Measurements from ENCODE around the gene NPLOC4. TPM values are rescaled to one million over a fixed set of nuclear protein-coding genes. Genes with fewer than 3 reads are reported as not detected.

Gene NPLOC4
- total RNA-seq, 1 experiment from 2014 or later, result 83.9 TPM

DNA sequence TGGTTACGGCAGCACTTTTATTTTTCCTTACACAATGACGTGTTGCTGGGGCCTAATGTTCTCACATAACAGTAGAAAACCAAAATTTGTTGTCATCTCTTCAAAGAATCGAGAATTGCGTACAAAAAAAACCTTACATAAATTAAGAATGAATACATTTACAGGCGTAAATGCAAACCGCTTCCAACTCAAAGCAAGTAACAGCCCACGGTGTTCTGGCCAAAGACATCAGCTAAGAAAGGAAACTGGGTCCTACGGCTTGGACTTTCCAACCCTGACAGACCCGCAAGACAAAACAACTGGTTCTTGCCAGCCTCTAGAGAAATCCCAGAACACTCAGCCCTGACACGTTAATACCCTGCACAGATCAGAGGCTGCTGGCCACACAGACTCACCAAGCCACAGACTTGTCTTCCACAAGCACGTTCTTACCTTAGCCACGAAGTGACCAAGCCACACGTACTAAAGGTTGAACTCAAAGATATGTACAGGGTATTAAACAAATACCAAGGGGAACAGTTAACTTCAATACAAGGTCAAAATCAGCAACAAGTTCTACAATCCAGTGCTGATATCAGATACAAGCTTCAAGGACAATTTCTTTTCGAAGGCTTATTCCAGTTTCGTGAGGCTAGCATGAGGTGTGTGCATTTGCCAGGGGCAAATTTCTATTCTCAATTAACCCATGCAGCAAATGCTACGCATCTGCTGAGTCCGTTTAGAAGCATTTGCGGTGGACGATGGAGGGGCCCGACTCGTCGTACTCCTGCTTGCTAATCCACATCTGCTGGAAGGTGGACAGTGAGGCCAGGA is 126.7 kb downstream of the NPLOC4 start:
- Mint-ChIP-seq H3K4me1 (ENCODE audit: insufficient read depth, unreplicated experiment) (peaks cover 25% of the 10 kb centered on the region), H3K27ac (ENCODE audit: low read depth, unreplicated experiment) (peak overlapping the region; percentile 66), H3K27me3 (ENCODE audit: insufficient read depth, unreplicated experiment) (no peaks in the 10 kb centered on the region), H3K36me3 (ENCODE audit: insufficient read depth, unreplicated experiment) (peaks cover 65% of the 10 kb centered on the region), H3K9me3 (ENCODE audit: unreplicated experiment) (no peaks in the 10 kb centered on the region), H3K4me3 (ENCODE audit: unreplicated experiment) (peak overlapping the region; percentile 92)
- DNase-seq (ENCODE audit: unreplicated experiment), result peak; percentile 26
- TF ChIP-seq, protein P1, sequence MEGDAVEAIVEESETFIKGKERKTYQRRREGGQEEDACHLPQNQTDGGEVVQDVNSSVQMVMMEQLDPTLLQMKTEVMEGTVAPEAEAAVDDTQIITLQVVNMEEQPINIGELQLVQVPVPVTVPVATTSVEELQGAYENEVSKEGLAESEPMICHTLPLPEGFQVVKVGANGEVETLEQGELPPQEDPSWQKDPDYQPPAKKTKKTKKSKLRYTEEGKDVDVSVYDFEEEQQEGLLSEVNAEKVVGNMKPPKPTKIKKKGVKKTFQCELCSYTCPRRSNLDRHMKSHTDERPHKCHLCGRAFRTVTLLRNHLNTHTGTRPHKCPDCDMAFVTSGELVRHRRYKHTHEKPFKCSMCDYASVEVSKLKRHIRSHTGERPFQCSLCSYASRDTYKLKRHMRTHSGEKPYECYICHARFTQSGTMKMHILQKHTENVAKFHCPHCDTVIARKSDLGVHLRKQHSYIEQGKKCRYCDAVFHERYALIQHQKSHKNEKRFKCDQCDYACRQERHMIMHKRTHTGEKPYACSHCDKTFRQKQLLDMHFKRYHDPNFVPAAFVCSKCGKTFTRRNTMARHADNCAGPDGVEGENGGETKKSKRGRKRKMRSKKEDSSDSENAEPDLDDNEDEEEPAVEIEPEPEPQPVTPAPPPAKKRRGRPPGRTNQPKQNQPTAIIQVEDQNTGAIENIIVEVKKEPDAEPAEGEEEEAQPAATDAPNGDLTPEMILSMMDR (IDR thresholded peaks at IDR 0.05; ENCODE audit: unreplicated experiment), result no peak
- ChIA-PET CTCF (interaction anchor here (0.9 kb wide), 1 partner anchor 92 kb away, joined by 3 read pairs; no protein-coding TSS in a partner anchor), POLR2A (interaction anchor here (0.6 to 9.4 kb wide), 12 partner anchors 9 to 270 kb away, joined by 3 to 169 read pairs (median 4); partner anchors contain the start of genes BAHCC1, FAAP100 and HGS)
- intact Hi-C loops (cut with micrococcal nuclease), result no loop called here
- no TSS peak for BruUV-seq (replicated peaks)

DNA sequence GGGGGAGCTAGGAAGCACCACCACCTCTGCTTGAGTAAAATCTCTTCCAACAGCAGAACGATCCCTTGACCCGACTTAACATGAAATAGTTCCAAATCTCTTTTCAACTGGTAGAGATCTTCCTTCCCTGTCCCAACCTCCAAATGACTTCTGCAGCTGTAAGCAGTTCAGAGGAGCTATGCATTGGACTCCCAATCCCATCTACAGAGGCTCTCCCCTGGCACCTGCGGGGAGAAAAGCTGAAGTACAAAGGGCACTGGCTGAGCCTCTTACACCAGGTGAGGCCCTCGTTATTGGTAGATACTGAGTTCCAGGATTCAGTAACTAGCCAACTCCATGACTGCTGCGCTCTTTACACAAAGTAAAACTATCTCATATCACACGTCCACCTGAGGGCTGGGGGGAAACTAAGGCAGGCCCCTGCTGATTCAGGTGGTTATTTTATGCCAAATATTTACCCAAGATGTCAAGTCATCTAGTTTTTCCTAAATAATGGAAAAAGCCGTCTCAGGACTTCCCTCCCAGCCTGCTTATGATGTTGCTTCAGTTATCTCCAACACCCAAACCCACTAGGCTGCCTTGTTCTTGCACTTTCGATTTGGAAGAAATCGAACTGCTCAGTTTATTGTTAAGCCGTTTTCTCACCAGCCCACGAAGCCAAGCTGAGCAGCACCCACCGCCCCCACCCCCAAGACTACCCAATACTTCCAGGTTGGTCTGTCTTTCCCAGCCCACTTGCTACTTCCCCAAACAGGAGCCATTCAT is 127.5 kb downstream of the NPLOC4 start:
- BruUV-seq (replicated peaks), result no TSS peak
- Mint-ChIP-seq H3K4me3 (ENCODE audit: unreplicated experiment) (peak overlapping the region; percentile 92), H3K36me3 (ENCODE audit: insufficient read depth, unreplicated experiment) (peaks cover 61% of the 10 kb centered on the region), H3K27me3 (ENCODE audit: insufficient read depth, unreplicated experiment) (no peaks in the 10 kb centered on the region), H3K27ac (ENCODE audit: low read depth, unreplicated experiment) (peak overlapping the region; percentile 66), H3K9me3 (ENCODE audit: unreplicated experiment) (no peaks in the 10 kb centered on the region), H3K4me1 (ENCODE audit: insufficient read depth, unreplicated experiment) (peaks cover 25% of the 10 kb centered on the region)
- TF ChIP-seq, protein P1 (IDR thresholded peaks at IDR 0.05; ENCODE audit: unreplicated experiment), result no peak
- intact Hi-C loops (cut with micrococcal nuclease), result no loop called here
- peak; percentile 53 for DNase-seq (ENCODE audit: unreplicated experiment)
- ChIA-PET CTCF (interaction anchor here (0.9 to 1.2 kb wide), 2 partner anchors 24 to 38 kb away, joined by 3 to 6 read pairs; no protein-coding TSS in a partner anchor), POLR2A (interaction anchor here (0.6 to 9.4 kb wide), 13 partner anchors 9 to 270 kb away, joined by 3 to 169 read pairs (median 4); partner anchors contain the start of genes BAHCC1, NDUFAF8 and TEPSIN)

- peak overlapping the region; percentile 66 for H3K27ac Mint-ChIP-seq (ENCODE audit: low read depth, unreplicated experiment)
- no peaks in the 10 kb centered on the region for H3K27me3 Mint-ChIP-seq (ENCODE audit: insufficient read depth, unreplicated experiment)
- CTCF ChIA-PET, result interaction anchor here (0.6 to 1.2 kb wide), 3 partner anchors 24 to 110 kb away, joined by 3 to 6 read pairs (median 4); no protein-coding TSS in a partner anchor
- no TSS peak for BruUV-seq (replicated peaks)
- no peaks in the 10 kb centered on the region for H3K9me3 Mint-ChIP-seq (ENCODE audit: unreplicated experiment)
- H3K4me1 Mint-ChIP-seq (ENCODE audit: insufficient read depth, unreplicated experiment), result peaks cover 25% of the 10 kb centered on the region
- H3K4me3 Mint-ChIP-seq (ENCODE audit: unreplicated experiment), result peak overlapping the region; percentile 92
- peak; percentile 53 for DNase-seq (ENCODE audit: unreplicated experiment)
- intact Hi-C loops (cut with micrococcal nuclease), result no loop called here
- TF ChIP-seq, protein P1 (IDR thresholded peaks at IDR 0.05; ENCODE audit: unreplicated experiment), result no peak
- POLR2A ChIA-PET, result interaction anchor here (0.6 to 9.4 kb wide), 13 partner anchors 9 to 269 kb away, joined by 3 to 169 read pairs (median 5); partner anchors contain the start of genes BAHCC1, NDUFAF8 and TEPSIN
- H3K36me3 Mint-ChIP-seq (ENCODE audit: insufficient read depth, unreplicated experiment), result peaks cover 61% of the 10 kb centered on the region
These were observed 128.2 kb downstream of the NPLOC4 start for GRCh38 chr17:81508639-81509206.

Other genes starting within 250 kb of the NPLOC4 start
- gene BAHCC1, start 241.7 kb downstream of the NPLOC4 start, total RNA-seq (2022), result 7.4 and 9.2 TPM in 2 replicates
- gene ACTG1, start 124.3 kb downstream of the NPLOC4 start, total RNA-seq (2022), result 1,056 and 1,461 TPM in 2 replicates
- gene FSCN2, start 108.7 kb downstream of the NPLOC4 start, total RNA-seq (2022), result 0.37 TPM in 1 of 2 replicates, not detected in the other
- gene FAAP100, start 84.8 kb downstream of the NPLOC4 start, total RNA-seq (2022), result 23.4 and 32.5 TPM in 2 replicates
- 1.8 and 2.1 TPM in 2 replicates for gene TSPAN10, start 84 bp upstream of the NPLOC4 start, total RNA-seq (2022)
- gene PDE6G, start 19.4 kb upstream of the NPLOC4 start, total RNA-seq (2022), result not detected in 2 replicates
- 47.6 and 54.8 TPM in 2 replicates for gene OXLD1, start 29.5 kb upstream of the NPLOC4 start, total RNA-seq (2022)
- gene CCDC137, start 29.6 kb upstream of the NPLOC4 start, total RNA-seq (2022), result 23.9 and 27.1 TPM in 2 replicates
- 34.8 and 38.6 TPM in 2 replicates for gene ARL16, start 46.7 kb upstream of the NPLOC4 start, total RNA-seq (2022)
- gene HGS, start 46.9 kb upstream of the NPLOC4 start, total RNA-seq (2022), result 160 and 178 TPM in 2 replicates
- gene MRPL12, start 66.3 kb upstream of the NPLOC4 start, total RNA-seq (2022), result 82.6 and 143 TPM in 2 replicates
- 5.1 and 9.5 TPM in 2 replicates for gene SLC25A10, start 75.2 kb upstream of the NPLOC4 start, total RNA-seq (2022)
- gene GCGR, start 167.0 kb upstream of the NPLOC4 start, total RNA-seq (2022), result not detected in 2 replicates
- 35.6 and 39.2 TPM in 2 replicates for gene MCRIP1, start 196.2 kb upstream of the NPLOC4 start, total RNA-seq (2022)
- gene PPP1R27, start 197.9 kb upstream of the NPLOC4 start, total RNA-seq (2022), result 0.29 TPM in 1 of 2 replicates, not detected in the other
- 894 and 1,111 TPM in 2 replicates for gene P4HB, start 223.4 kb upstream of the NPLOC4 start, total RNA-seq (2022)
- 271 and 324 TPM in 2 replicates for gene ARHGDIA, start 234.2 kb upstream of the NPLOC4 start, total RNA-seq (2022)